Neural cell (in vitro differentiated cells): Measurements from ENCODE around the gene COPZ2.

ENCODE experiments used
- CTCF ChIP-seq: fragments of 450-650 bp; IDR thresholded peaks from 2 replicates; pipeline ENCODE4 v1.5.1; 2014; ENCODE audit warnings: antibody characterized with exemption, mild to moderate bottlenecking, moderate library complexity; ENCODE audit not compliant: poor library complexity, severe bottlenecking
- EZH2 ChIP-seq: fragments of 200-600, 300-800 bp; shearing (Covaris generic), sonication (generic); IDR thresholded peaks from 2 replicates; pipeline ENCODE4 v1.6.1; 2014; ENCODE audit warnings: antibody characterized with exemption, low read length, borderline replicate concordance, mild to moderate bottlenecking; ENCODE audit not compliant: insufficient read depth, poor library complexity, severe bottlenecking
- POLR2AphosphoS5 ChIP-seq: IDR thresholded peaks from 2 replicates; pipeline ENCODE4 v1.6.1; 2012
- RAD21 ChIP-seq: fragments of 450-650 bp; conservative IDR thresholded peaks from 2 replicates; pipeline ENCODE4 v1.6.1; 2014; ENCODE audit warnings: antibody characterized with exemption, mild to moderate bottlenecking, moderate library complexity
- TF ChIP-seq, protein P1 (sequence below): IDR thresholded peaks from 2 replicates; pipeline ENCODE4 v1.6.1; 2012; ENCODE audit warnings: borderline replicate concordance

GRCh38 chr17:48048384-48049126 lies 11.0 kb upstream of the COPZ2 start:
- TF ChIP-seq RAD21 (no peak), CTCF (no peak), EZH2 (no peak), POLR2AphosphoS5 (peak; percentile 11)
- TF ChIP-seq, protein P1, sequence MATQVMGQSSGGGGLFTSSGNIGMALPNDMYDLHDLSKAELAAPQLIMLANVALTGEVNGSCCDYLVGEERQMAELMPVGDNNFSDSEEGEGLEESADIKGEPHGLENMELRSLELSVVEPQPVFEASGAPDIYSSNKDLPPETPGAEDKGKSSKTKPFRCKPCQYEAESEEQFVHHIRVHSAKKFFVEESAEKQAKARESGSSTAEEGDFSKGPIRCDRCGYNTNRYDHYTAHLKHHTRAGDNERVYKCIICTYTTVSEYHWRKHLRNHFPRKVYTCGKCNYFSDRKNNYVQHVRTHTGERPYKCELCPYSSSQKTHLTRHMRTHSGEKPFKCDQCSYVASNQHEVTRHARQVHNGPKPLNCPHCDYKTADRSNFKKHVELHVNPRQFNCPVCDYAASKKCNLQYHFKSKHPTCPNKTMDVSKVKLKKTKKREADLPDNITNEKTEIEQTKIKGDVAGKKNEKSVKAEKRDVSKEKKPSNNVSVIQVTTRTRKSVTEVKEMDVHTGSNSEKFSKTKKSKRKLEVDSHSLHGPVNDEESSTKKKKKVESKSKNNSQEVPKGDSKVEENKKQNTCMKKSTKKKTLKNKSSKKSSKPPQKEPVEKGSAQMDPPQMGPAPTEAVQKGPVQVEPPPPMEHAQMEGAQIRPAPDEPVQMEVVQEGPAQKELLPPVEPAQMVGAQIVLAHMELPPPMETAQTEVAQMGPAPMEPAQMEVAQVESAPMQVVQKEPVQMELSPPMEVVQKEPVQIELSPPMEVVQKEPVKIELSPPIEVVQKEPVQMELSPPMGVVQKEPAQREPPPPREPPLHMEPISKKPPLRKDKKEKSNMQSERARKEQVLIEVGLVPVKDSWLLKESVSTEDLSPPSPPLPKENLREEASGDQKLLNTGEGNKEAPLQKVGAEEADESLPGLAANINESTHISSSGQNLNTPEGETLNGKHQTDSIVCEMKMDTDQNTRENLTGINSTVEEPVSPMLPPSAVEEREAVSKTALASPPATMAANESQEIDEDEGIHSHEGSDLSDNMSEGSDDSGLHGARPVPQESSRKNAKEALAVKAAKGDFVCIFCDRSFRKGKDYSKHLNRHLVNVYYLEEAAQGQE: no peak
